ENCODE data around the gene FOSB. TPM values are rescaled to one million over a fixed set of nuclear protein-coding genes. Genes with fewer than 3 reads are reported as not detected.

Gene FOSB
- total RNA-seq, 3 donors from 2014 or later, result 29.8 to 109 (median 38.4) TPM

- intact Hi-C loops (cut with DNase I; ENCODE audit: low total_unique reads), result no loop called here
- no peak for TF ChIP-seq CTCF (IDR thresholded peaks at IDR 0.05)
- no peak for TF ChIP-seq POLR2AphosphoS5 (IDR thresholded peaks at IDR 0.05)
- no peak for TF ChIP-seq POLR2A (IDR thresholded peaks at IDR 0.05)
Observed at GRCh38 chr19:45457776-45458175, 10.0 kb upstream of the FOSB start.

GRCh38 chr19:45460807-45461347 is 6.9 kb upstream of the FOSB start:
- Histone ChIP-seq H3K4me3 (no peak overlapping the region), H3K27ac (no peak overlapping the region), H3K27me3 (no peaks in the 10 kb centered on the region), H3K36me3 (no peaks in the 10 kb centered on the region), H3K9me3 (no peaks in the 10 kb centered on the region), H3K4me1 (peaks cover 0 to 5% of the 10 kb centered on the region in 2 donors)
- no peak for DNase-seq (ENCODE audit: low spot score in 2 of 2)
- TF ChIP-seq CTCF (IDR thresholded peaks at IDR 0.05) (no peak), POLR2AphosphoS5 (IDR thresholded peaks at IDR 0.05) (no peak), POLR2A (IDR thresholded peaks at IDR 0.05) (no peak)
- intact Hi-C loops (cut with DNase I; ENCODE audit: low total_unique reads), result no loop called here

More at GRCh38 chr19:45457776-45458175, 10.0 kb upstream of the FOSB start:
- no peak for DNase-seq (ENCODE audit: low spot score in 2 of 2)
- no peaks in the 10 kb centered on the region for H3K36me3 ChIP-seq
- H3K9me3 ChIP-seq, result no peaks in the 10 kb centered on the region
- peaks cover 7 to 13% of the 10 kb centered on the region in 2 donors for H3K4me1 ChIP-seq
- no peak overlapping the region for H3K4me3 ChIP-seq
- no peaks in the 10 kb centered on the region for H3K27me3 ChIP-seq
- H3K27ac ChIP-seq, result no peak overlapping the region

- Histone ChIP-seq H3K36me3 (no peaks in the 10 kb centered on the region), H3K4me1 (peaks cover under 1 to 5% of the 10 kb centered on the region in 2 donors), H3K27me3 (no peaks in the 10 kb centered on the region), H3K9me3 (no peaks in the 10 kb centered on the region), H3K4me3 (no peak overlapping the region), H3K27ac (no peak overlapping the region)
- intact Hi-C loops (cut with DNase I; ENCODE audit: low total_unique reads), result no loop called here
- no peak for DNase-seq (ENCODE audit: low spot score in 2 of 2)
- TF ChIP-seq CTCF (IDR thresholded peaks at IDR 0.05), result no peak
- TF ChIP-seq POLR2AphosphoS5 (IDR thresholded peaks at IDR 0.05), result no peak
- TF ChIP-seq POLR2A (IDR thresholded peaks at IDR 0.05), result no peak
Observed at GRCh38 chr19:45462174-45462573, 5.6 kb upstream of the FOSB start.

- TF ChIP-seq POLR2AphosphoS5 (IDR thresholded peaks at IDR 0.05) (no peak), CTCF (IDR thresholded peaks at IDR 0.05) (no peak), POLR2A (IDR thresholded peaks at IDR 0.05) (no peak)
- intact Hi-C loops (cut with DNase I; ENCODE audit: low total_unique reads), result no loop called here
- H3K27me3 ChIP-seq, result no peaks in the 10 kb centered on the region
- no peak for DNase-seq (ENCODE audit: low spot score in 2 of 2)
- H3K36me3 ChIP-seq, result no peaks in the 10 kb centered on the region
- H3K4me3 ChIP-seq, result no peak overlapping the region
- H3K4me1 ChIP-seq, result peaks cover 3 to 5% of the 10 kb centered on the region in 2 donors
- H3K27ac ChIP-seq, result no peak overlapping the region
- H3K9me3 ChIP-seq, result no peaks in the 10 kb centered on the region
Observed at GRCh38 chr19:45463241-45463640, 4.6 kb upstream of the FOSB start.

GRCh38 chr19:45464274-45464673 is 3.5 kb upstream of the FOSB start:
- no peaks in the 10 kb centered on the region for H3K36me3 ChIP-seq
- DNase-seq (ENCODE audit: low spot score in 2 of 2), result no peak
- H3K4me3 ChIP-seq, result no peak overlapping the region
- H3K27me3 ChIP-seq, result no peaks in the 10 kb centered on the region
- H3K9me3 ChIP-seq, result no peaks in the 10 kb centered on the region
- no peak overlapping the region for H3K27ac ChIP-seq
- intact Hi-C loops (cut with DNase I; ENCODE audit: low total_unique reads), result no loop called here
- H3K4me1 ChIP-seq, result peaks cover 3 to 5% of the 10 kb centered on the region in 2 donors
- TF ChIP-seq POLR2AphosphoS5 (IDR thresholded peaks at IDR 0.05) (no peak), POLR2A (IDR thresholded peaks at IDR 0.05) (no peak), CTCF (IDR thresholded peaks at IDR 0.05) (no peak)

Measured in breast epithelium (tissue), 4 donors.